ENCODE results near the gene LINGO4.

- TF ChIP-seq CTCF (IDR thresholded peaks at IDR 0.05): no peak
- no peak for TF ChIP-seq POLR2A (IDR thresholded peaks at IDR 0.05)
These were observed 26.0 kb upstream of the LINGO4 start for GRCh38 chr1:151831256-151831591.
